NCI-H187 treated with DMSO at 0.1 percent for 48 hours (cell line): ENCODE data around the gene ANXA6.

ENCODE experiments used
- DNase-seq: peaks from one replicate; lab custom pipeline; 2025; lab: John Stamatoyannopoulos, UW

Gene ANXA6

GRCh38 chr5:151153300-151153699 lies 4.3 kb downstream of the ANXA6 start:
- DNase-seq = no peak

DNA sequence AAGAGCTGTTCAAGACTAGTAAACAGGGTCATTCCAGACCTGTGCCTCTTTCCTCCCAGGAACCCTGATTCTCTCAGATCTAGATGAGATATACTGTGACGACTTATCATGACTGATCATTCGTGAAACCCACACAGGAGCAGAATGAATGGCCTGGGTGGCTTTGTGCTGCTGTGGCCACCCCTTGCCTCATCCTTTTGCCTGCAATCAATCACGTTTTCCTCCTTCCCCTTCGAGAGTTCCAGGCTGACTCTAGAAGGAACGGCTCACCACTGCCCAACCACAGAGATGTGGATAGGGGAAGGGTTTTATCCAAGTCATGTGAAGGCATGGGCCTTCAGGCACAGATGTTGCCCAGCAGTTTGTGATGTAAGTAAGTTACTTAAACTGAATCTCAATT lies 5.8 kb downstream of the ANXA6 start:
- no peak for DNase-seq

DNA sequence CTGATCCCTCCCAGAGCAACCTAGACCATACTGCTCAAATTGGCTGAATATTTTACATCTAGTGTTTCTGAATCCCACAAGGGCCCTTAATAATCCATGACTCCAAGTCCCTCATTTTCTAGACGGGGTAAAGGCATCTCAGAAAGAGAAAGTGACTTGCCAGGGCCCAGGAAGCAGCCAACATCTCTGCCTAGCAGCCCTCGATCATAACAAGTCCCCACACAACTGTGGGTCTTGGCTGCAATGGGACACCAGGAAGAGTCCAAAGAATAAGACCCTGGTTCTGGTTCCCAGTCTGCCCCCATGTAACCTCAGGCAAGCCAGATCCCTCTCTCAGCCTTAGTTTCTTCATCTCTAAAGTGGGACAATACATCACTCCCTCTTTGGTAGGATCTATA lies 6.3 kb downstream of the ANXA6 start:
- no peak for DNase-seq

- DNase-seq = no peak
Measured at GRCh38 chr5:151150471-151151262, 6.9 kb downstream of the ANXA6 start.

GRCh38 chr5:151148583-151148982 lies 9.0 kb downstream of the ANXA6 start:
- no peak for DNase-seq

DNA sequence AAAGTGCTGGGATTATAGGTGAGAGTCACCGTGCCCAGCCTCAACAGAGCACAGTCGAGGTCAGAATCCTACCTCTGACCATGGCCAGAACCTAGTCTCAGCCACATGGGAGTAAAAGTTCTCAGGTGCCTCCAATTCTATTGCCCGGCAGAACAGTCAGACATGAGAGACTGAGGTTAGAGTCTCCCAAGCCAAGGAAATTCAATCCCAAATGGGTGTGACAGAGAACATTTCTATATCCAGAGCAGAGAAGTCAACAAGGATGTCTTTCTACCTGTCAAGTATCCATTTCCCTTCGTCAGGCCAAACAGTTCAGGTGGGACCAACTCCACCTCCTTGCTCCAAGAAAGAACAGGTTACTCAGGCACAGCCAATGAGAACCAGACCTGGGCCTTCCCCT lies 10.5 kb downstream of the ANXA6 start:
- DNase-seq = no peak

DNA sequence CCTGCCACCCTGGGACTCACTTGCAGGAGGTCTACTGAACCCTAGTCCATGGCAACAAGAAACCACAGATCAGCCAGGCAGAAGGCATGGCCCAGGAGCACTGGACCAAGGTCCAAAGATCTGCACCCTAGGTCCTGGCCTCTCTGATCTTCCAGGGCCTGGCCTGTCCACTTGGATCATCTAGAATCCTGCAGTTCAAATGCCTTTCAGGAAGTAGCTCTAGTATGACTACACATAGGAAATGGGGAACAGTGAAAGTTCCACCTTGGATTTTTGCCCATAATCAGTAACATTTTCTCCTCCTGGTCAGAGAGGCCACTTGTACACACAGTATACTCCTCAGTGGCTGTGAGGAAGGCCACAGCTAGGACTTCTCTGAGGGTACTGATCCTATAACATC lies 11.5 kb downstream of the ANXA6 start:
- DNase-seq = no peak

GRCh38 chr5:151144922-151145321 lies 12.7 kb downstream of the ANXA6 start:
- no peak for DNase-seq

- no peak for DNase-seq
Measured at GRCh38 chr5:151144275-151144674, 13.3 kb downstream of the ANXA6 start.

GRCh38 chr5:151143645-151144044 lies 13.9 kb downstream of the ANXA6 start:
- DNase-seq = no peak

DNA sequence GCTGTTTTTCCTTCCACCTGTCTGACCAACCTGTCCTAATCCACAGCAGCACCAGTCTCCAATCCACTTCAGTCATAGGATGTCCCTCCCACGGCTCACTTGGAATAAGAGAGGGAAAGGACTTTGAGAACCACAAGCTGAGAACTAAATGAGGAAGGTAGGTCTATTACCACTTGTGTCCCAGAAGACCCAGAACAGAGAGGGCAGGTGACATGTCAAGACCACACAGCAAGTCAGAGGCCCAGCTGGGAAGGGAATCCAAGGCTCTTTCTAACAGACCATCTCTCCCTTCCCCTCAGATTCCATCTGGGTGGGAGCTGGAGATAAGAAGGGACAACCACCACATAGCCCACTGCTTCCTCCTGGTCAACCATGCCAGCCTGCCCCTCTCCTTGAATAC lies 14.6 kb downstream of the ANXA6 start:
- DNase-seq = no peak

DNA sequence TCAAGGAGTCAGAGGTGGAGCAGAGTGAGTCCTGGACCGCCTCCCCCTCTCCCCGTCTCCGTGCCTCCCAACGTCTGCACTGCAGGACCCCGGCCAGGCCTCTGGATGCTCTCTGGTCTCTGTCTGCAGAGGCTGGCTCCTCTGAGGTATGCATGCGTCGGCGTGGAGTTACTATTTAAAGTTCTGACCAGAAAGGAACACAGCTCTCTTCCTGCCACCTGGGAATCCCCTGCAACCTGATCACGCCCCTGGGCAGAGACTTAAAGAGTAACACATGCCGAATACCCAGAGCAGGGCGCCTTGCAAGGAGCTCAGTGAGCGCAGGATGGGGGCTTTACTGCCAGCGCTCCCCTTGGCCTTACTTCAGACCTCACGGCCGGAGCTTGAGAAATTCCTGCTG lies 16.0 kb downstream of the ANXA6 start:
- DNase-seq = no peak

GRCh38 chr5:151140686-151141459 lies 16.7 kb downstream of the ANXA6 start:
- no peak for DNase-seq

DNA sequence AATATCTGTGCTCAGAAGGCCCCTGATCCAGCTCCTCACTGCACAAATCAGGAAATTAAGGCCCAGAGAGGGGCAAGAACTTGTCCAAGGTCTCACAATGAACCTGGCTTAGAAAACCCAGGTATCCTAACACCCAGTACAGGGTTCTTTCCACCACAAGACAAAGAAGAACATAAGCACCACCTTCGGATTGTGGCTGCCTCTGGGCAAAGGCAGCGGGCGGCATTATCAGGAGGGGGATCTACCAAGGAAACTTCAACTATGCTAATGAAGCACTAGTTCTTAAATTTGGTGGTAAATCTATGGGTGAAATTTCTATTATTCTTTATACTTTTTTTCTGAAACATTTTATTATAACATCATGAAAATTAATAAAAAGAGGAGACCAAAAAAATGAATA lies 17.9 kb downstream of the ANXA6 start:
- DNase-seq = no peak

GRCh38 chr5:151139015-151139414 lies 18.6 kb downstream of the ANXA6 start:
- DNase-seq = no peak

- DNase-seq = no peak
Measured at GRCh38 chr5:151138114-151138513, 19.5 kb downstream of the ANXA6 start.

- no peak for DNase-seq
Measured at GRCh38 chr5:151137067-151137825, 20.3 kb downstream of the ANXA6 start.

DNA sequence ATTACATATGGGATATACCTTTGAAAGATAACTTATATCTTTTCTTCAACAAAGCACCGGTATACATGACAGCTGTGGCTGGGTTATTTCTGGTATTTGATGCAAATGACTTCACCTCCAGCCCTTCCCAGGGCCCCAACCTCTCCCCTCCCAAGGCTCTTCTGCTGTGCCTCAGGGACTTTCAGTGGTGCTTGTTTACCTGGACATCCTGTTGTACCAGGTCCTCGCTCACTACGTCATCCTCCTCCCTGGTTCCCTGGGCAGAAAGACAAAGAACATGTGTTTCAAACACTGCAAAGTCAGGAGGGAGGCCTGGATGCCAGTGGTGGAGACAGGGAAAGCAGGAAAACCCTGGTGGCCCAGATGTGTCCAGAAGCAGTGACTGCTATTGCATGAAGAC lies 23.4 kb downstream of the ANXA6 start:
- no peak for DNase-seq

DNA sequence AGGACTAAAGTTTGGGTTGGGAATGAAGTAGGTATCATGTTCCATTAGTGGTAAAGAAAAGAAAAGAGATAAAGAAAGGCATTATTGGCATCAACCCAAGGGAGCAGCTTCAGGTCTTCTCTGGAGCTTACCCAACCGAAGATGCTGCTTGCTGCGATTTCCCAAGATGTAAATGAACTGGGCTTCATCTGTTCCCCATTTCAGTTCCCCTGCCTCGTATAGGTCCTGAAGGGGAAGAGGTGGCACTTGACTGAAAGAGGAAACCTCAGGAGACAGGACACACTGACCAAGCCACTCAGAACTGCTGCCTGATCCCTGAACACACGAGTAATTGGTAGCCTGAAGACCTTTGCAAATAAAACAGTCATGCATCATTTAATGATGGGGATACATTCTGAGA lies 24.6 kb downstream of the ANXA6 start:
- DNase-seq = peak; percentile 91

DNA sequence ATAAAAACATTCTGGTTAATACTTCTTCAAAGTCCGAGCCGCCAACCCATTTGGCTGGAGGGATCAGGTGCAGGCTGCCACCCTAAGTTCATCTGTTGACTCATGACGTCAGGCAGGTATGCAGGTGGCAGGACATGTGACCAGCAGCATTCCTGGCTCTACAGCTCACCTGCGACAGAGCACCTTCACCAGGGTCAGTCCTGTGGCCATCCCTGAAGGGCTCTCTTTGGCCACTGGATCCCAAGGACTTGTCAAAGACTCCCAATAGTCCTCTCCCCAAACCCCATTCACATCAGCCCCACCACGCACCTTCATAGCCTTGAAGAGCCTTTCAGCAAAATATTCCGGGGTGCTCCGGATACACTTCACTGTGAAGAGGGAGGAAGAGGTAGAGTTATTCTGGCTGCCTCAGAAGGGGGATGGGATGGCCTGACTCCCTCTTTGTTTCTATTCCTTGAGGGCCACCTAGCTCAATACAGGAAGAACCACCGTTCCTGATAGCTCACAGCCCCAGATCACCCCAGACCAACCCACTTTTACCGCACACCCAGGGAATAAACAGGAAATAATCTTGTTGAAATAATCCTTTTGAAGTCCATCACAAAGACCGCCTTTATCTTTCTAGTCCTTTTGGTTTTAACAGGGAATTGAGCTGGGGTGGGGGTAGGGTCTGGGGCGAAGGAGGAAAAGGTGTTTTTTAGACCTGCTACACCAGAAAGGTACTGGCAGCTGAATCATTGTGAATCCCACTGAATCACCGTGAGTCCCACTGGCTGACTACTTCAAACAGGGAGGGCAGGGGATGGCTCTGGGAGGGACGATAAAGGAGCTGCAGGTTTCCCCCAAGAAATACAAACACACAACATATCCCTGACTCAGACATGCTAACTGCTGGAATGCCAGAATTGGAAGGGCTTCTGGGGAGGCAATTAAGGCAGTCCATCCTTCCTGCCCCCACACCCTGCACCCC lies 26.4 kb downstream of the ANXA6 start:
- no peak for DNase-seq

DNA sequence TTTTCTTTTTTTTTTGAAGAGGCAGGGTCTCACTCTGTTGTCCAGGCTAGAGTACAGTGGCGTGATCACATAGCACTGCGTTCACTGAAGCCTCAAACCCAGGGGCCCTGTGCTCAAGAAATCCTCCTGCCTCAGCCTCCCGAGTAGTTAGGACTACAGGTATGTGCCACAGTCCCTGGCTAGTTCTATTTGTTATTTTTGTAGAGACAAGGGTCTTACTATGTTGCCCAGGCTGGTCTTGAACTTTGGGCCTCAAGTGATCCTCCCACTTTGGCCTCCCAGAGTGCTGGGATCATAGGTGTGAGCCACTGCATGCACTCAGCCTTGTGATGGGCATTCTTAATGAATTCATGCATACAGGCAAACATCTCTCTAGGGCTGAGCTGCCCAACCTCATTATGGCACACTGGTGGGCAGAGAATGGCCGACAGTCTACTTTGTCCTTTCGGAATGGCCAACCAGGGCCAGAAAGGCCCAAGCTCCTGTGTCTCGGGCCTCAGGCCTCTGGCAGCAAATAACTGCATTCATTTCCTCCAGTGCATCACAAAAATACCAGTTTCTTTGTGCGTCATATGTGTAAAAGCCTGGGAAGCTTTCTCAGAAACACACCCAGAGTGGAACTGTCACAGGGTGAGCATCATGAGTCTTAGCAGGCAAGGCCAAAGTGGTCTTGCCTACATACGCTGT lies 27.2 kb downstream of the ANXA6 start:
- DNase-seq = no peak
